ENCODE data around the gene PRDM10.

PRDM10 gene

GRCh38 chr11:130043575-130043974 lies 40.9 kb upstream of the PRDM10 start:
- DNase-seq (ENCODE audit: low read depth) = no peak
- TF ChIP-seq MAX (IDR thresholded peaks at IDR 0.05; ENCODE audit: low read depth, low read length) (no peak), POLR2A (IDR thresholded peaks at IDR 0.05; ENCODE audit: extremely low read depth, insufficient read length) (no peak), CTCF (IDR thresholded peaks at IDR 0.05; ENCODE audit: low read depth, low read length) (no peak), MYC (IDR thresholded peaks at IDR 0.05; ENCODE audit: low read depth, low read length) (no peak)
- H3K4me3 ChIP-seq (ENCODE audit: low read depth, low read length) = no peak overlapping the region

- TF ChIP-seq MYC (IDR thresholded peaks at IDR 0.05; ENCODE audit: low read depth, low read length) = peak; percentile 34; the same call in 1 of the 2 replicates
- TF ChIP-seq CTCF (IDR thresholded peaks at IDR 0.05; ENCODE audit: low read depth, low read length) = no peak
- TF ChIP-seq POLR2A (IDR thresholded peaks at IDR 0.05; ENCODE audit: extremely low read depth, insufficient read length) = no peak
- peak; percentile 69 for TF ChIP-seq MAX (IDR thresholded peaks at IDR 0.05; ENCODE audit: low read depth, low read length)
- peak; percentile 69 for DNase-seq (ENCODE audit: low read depth)
Measured at GRCh38 chr11:130042093-130042591, 39.5 kb upstream of the PRDM10 start.

GRCh38 chr11:130040281-130040940 lies 37.8 kb upstream of the PRDM10 start:
- DNase-seq (ENCODE audit: low read depth) = no peak
- H3K4me3 ChIP-seq (ENCODE audit: low read depth, low read length) = no peak overlapping the region
- no peak for TF ChIP-seq POLR2A (IDR thresholded peaks at IDR 0.05; ENCODE audit: extremely low read depth, insufficient read length)
- no peak for TF ChIP-seq MAX (IDR thresholded peaks at IDR 0.05; ENCODE audit: low read depth, low read length)
- no peak for TF ChIP-seq CTCF (IDR thresholded peaks at IDR 0.05; ENCODE audit: low read depth, low read length)
- no peak for TF ChIP-seq MYC (IDR thresholded peaks at IDR 0.05; ENCODE audit: low read depth, low read length)

More at GRCh38 chr11:130042093-130042591, 39.5 kb upstream of the PRDM10 start:
- H3K4me3 ChIP-seq (ENCODE audit: low read depth, low read length) = no peak overlapping the region

- no peak for DNase-seq (ENCODE audit: low read depth)
- TF ChIP-seq MYC (IDR thresholded peaks at IDR 0.05; ENCODE audit: low read depth, low read length) = no peak
- TF ChIP-seq POLR2A (IDR thresholded peaks at IDR 0.05; ENCODE audit: extremely low read depth, insufficient read length) = no peak
- no peak overlapping the region for H3K4me3 ChIP-seq (ENCODE audit: low read depth, low read length)
Measured at GRCh38 chr11:130037881-130038585, 35.4 kb upstream of the PRDM10 start.

- no peak for DNase-seq (ENCODE audit: low read depth)
- no peak overlapping the region for H3K4me3 ChIP-seq (ENCODE audit: low read depth, low read length)
- TF ChIP-seq CTCF (IDR thresholded peaks at IDR 0.05; ENCODE audit: low read depth, low read length) (no peak), POLR2A (IDR thresholded peaks at IDR 0.05; ENCODE audit: extremely low read depth, insufficient read length) (no peak), MAX (IDR thresholded peaks at IDR 0.05; ENCODE audit: low read depth, low read length) (no peak), MYC (IDR thresholded peaks at IDR 0.05; ENCODE audit: low read depth, low read length) (no peak)
Measured at GRCh38 chr11:130037058-130037457, 34.4 kb upstream of the PRDM10 start.

GRCh38 chr11:130034236-130034635 lies 31.6 kb upstream of the PRDM10 start:
- TF ChIP-seq MAX (IDR thresholded peaks at IDR 0.05; ENCODE audit: low read depth, low read length) = no peak
- TF ChIP-seq CTCF (IDR thresholded peaks at IDR 0.05; ENCODE audit: low read depth, low read length) = no peak
- no peak for TF ChIP-seq POLR2A (IDR thresholded peaks at IDR 0.05; ENCODE audit: extremely low read depth, insufficient read length)
- no peak for TF ChIP-seq MYC (IDR thresholded peaks at IDR 0.05; ENCODE audit: low read depth, low read length)

More at GRCh38 chr11:130034236-130034635, 31.6 kb upstream of the PRDM10 start:
- no peak for DNase-seq (ENCODE audit: low read depth)
- H3K4me3 ChIP-seq (ENCODE audit: low read depth, low read length) = no peak overlapping the region

All from NB4 (cell line).